Endothelial cell (in vitro differentiated cells): ENCODE results near the gene MKNK2. TPM values are rescaled to one million over a fixed set of nuclear protein-coding genes. Genes with fewer than 3 reads are reported as not detected.

Source experiments
- DNase-seq: peaks from one replicate; pipeline ENCODE4 v3.0.0; 2021; ENCODE audit warnings: low spot score
- H3K27ac Mint-ChIP-seq: one replicate; pipeline ENCODE4 v1.8.0; 2021; ENCODE audit warnings: mixed read lengths, inconsistent platforms; ENCODE audit not compliant: unreplicated experiment
- H3K27me3 Mint-ChIP-seq: one replicate; pipeline ENCODE4 v1.8.0; 2021; ENCODE audit warnings: mild to moderate bottlenecking, moderate library complexity, mixed read lengths, inconsistent platforms; ENCODE audit not compliant: unreplicated experiment
- H3K36me3 Mint-ChIP-seq: one replicate; pipeline ENCODE4 v1.8.0; 2021; ENCODE audit warnings: mild to moderate bottlenecking, low read depth, mixed read lengths, inconsistent platforms; ENCODE audit not compliant: unreplicated experiment
- H3K4me1 Mint-ChIP-seq: one replicate; pipeline ENCODE4 v1.8.0; 2021; ENCODE audit warnings: mild to moderate bottlenecking, mixed read lengths, inconsistent platforms; ENCODE audit not compliant: unreplicated experiment
- H3K4me3 Mint-ChIP-seq: one replicate; pipeline ENCODE4 v1.8.0; 2021; ENCODE audit warnings: mild to moderate bottlenecking, mixed read lengths, inconsistent platforms; ENCODE audit not compliant: unreplicated experiment
- H3K9me3 Mint-ChIP-seq: one replicate; pipeline ENCODE4 v1.8.0; 2021; ENCODE audit warnings: mixed read lengths, inconsistent platforms; ENCODE audit not compliant: unreplicated experiment
- total RNA-seq: library from RNA; stranded (reverse); fragmentation: NEBNext Ultra II Directional; extraction: Animal tissue kit (Norgen Biotek cat#: 25700); gene quantifications from one replicate; pipeline ENCODE4 v1.2.1, GENCODE V29; 2021; ENCODE audit not compliant: unreplicated experiment
- TF ChIP-seq, protein P1 (sequence below): fragments of 200-600 bp; sonication (generic); IDR thresholded peaks from one replicate; pipeline ENCODE4 v1.5.0; 2021; ENCODE audit warnings: antibody characterized with exemption; ENCODE audit not compliant: unreplicated experiment

Gene MKNK2
- total RNA-seq, 1 donor from 2014 or later, result 228 TPM

- peaks cover 25% of the 10 kb centered on the region for H3K4me1 Mint-ChIP-seq
- no peak for DNase-seq
- H3K27me3 Mint-ChIP-seq, result peaks cover 24% of the 10 kb centered on the region
- peaks cover 28% of the 10 kb centered on the region for H3K36me3 Mint-ChIP-seq
- H3K27ac Mint-ChIP-seq, result peak overlapping the region; percentile 52
- TF ChIP-seq, protein P1, sequence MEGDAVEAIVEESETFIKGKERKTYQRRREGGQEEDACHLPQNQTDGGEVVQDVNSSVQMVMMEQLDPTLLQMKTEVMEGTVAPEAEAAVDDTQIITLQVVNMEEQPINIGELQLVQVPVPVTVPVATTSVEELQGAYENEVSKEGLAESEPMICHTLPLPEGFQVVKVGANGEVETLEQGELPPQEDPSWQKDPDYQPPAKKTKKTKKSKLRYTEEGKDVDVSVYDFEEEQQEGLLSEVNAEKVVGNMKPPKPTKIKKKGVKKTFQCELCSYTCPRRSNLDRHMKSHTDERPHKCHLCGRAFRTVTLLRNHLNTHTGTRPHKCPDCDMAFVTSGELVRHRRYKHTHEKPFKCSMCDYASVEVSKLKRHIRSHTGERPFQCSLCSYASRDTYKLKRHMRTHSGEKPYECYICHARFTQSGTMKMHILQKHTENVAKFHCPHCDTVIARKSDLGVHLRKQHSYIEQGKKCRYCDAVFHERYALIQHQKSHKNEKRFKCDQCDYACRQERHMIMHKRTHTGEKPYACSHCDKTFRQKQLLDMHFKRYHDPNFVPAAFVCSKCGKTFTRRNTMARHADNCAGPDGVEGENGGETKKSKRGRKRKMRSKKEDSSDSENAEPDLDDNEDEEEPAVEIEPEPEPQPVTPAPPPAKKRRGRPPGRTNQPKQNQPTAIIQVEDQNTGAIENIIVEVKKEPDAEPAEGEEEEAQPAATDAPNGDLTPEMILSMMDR, result no peak
- H3K9me3 Mint-ChIP-seq, result no peaks in the 10 kb centered on the region
- peak overlapping the region; percentile 56 for H3K4me3 Mint-ChIP-seq
Measured at GRCh38 chr19:2083174-2083854, 32.3 kb upstream of the MKNK2 start.

DNA sequence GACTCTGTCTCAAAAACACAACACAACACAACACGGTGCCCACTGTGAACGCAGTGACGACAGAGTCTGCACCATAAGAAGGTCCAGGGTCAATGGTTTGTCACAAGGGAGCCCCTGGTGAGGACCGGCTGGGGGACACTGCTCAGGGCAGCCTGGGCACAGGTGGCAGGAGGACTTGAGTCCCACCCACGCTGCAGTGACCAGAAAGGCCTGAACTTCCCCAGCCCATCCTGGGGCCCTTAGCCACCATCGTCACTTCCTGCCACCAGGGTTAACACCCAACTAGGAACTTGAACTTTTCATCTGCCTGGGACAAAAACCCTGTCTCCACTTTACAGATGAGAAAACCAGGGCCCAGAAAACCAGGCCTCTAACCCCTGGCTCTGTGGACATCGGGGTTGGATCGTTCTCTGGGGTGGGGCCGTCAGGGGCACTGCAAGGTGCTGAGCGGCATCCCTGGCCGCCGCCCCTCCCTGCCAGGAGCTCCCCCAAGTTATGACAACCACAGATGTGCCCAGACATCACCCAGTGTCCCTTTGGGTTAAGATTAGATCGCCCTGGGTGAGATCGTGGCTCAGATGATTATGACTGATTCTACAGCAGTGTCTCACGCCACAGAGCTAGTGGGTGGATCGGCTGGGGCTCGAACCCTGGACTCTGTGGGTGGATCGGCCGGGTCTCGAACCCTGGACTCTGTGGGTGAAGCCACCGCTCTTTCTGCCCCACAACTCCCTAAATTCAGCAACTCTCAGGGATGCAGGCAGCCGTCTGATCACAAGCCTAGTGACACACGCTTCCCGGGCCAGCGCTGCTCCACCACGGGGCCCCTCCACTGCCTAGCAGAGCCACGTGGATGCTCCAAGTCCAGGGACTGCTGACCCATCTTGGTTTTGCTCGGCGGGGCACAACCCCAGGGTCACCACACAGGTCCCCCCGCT, 31.1 kb upstream of the MKNK2 start:
- TF ChIP-seq, protein P1, result no peak
- Mint-ChIP-seq H3K4me1 (peaks cover 17% of the 10 kb centered on the region), H3K27ac (no peak overlapping the region), H3K27me3 (peaks cover 24% of the 10 kb centered on the region), H3K9me3 (no peaks in the 10 kb centered on the region), H3K36me3 (peaks cover 27% of the 10 kb centered on the region), H3K4me3 (no peak overlapping the region)
- no peak for DNase-seq

GRCh38 chr19:2080336-2080988, 29.4 kb upstream of the MKNK2 start:
- peak overlapping the region; percentile 27 for H3K4me3 Mint-ChIP-seq
- peaks cover 9% of the 10 kb centered on the region for H3K4me1 Mint-ChIP-seq
- TF ChIP-seq, protein P1, result no peak
- H3K27me3 Mint-ChIP-seq, result peaks cover 22% of the 10 kb centered on the region
- no peaks in the 10 kb centered on the region for H3K9me3 Mint-ChIP-seq
- H3K27ac Mint-ChIP-seq, result no peak overlapping the region
- H3K36me3 Mint-ChIP-seq, result peaks cover 26% of the 10 kb centered on the region
- no peak for DNase-seq

DNA sequence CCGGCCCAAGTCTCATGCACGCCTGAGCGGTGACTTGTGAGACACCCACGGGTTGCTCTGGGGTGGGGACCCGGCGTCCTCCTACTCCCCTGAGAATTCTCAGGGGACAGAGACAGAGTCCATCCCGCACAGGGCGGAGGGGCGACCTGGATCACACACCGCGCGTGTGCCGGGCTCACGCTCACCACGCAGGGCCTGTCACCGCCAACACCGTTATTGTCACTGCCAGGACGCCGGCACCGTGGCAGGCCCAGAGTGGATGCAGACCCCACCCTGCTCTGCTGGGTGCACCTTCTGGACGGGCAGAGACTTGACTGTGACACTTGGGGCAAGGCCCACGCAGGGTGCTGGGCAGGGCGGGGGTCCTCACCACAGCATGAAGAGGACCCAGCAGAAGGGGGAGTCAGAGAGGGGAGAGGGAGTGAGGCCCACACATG, 28.8 kb upstream of the MKNK2 start:
- peaks cover 18% of the 10 kb centered on the region for H3K27me3 Mint-ChIP-seq
- no peaks in the 10 kb centered on the region for H3K9me3 Mint-ChIP-seq
- H3K27ac Mint-ChIP-seq, result no peak overlapping the region
- TF ChIP-seq, protein P1, result no peak
- H3K4me1 Mint-ChIP-seq, result peaks cover 4% of the 10 kb centered on the region
- no peak for DNase-seq
- H3K36me3 Mint-ChIP-seq, result peaks cover 21% of the 10 kb centered on the region
- no peak overlapping the region for H3K4me3 Mint-ChIP-seq
